HG03060 (cell line): ENCODE data around the gene RNF222.
"Not testable (repeated sequence)": the region's sequence is repeated elsewhere in the genome, so short reads cannot be mapped to it uniquely, and the experiment has no call there.

Source experiments
- ATAC-seq: cut with Tn5 transposase; IDR thresholded peaks from one replicate; pipeline ENCODE4 v1.9.1; 2021; ENCODE audit warnings: low read depth, moderate number of reproducible peaks; ENCODE audit not compliant: unreplicated experiment

RNF222 gene

GRCh38 chr17:8382880-8383142, 14.8 kb downstream of the RNF222 start:
- no peak for ATAC-seq

- no peak for ATAC-seq
Measured at GRCh38 chr17:8382052-8382879, 15.4 kb downstream of the RNF222 start.

DNA sequence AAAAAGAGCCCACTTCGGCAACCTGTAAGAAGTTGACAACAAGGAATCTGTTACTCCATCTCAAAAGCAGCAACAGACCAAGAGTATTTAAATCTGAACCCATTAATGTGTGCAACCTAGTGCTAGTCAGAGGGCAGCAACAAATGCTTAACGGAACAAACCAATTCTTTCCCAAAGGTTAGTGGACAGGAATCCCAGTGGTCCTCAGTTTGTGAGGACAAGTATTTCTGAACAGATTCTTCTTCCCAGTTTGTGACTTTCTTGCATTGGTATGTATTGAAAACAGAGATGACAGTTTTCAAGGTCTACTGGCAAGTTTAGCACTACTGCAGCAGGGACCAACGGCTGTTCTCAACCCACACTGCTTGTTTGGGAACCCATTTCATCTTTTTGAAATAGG, 17.6 kb downstream of the RNF222 start:
- ATAC-seq, result no peak

DNA sequence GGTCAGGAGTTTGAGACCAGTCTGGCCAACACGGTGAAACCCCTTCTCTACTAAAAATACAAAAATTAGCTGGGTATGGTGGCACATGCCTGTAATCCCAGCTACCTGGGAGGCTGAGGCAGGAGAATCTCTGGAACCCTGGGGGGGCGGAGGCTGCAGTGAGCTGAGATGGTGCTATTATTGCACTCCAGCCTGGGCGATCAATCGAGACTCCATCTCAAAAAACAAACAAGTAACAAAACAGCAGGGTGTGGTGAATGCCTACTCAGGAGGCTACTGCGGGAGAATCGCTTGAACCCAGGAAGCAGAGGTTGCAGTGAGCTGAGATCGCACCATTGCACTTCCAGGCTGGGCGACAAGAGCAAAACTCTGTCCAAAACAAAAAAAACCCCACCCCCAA, 19.5 kb downstream of the RNF222 start:
- not testable (repeated sequence) for ATAC-seq

DNA sequence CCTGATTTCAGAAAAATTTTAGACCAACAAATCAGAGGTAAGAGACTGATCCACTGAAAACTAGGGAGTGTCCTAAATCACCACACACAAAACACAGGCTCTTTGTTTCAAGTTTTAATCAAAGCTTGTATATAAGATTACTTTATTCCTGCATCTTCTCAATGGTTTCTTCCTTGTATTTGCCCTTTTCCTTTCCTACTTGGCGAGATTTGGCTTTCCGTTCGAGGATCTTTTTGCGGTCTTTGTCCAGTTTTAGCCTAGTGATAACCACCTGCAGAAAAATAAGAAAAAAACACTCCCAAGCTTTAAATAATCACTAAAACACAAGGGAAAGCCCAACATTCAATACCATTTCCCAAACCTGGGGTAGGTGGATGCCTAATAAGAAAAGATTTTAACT, 20.2 kb downstream of the RNF222 start:
- ATAC-seq, result no peak

DNA sequence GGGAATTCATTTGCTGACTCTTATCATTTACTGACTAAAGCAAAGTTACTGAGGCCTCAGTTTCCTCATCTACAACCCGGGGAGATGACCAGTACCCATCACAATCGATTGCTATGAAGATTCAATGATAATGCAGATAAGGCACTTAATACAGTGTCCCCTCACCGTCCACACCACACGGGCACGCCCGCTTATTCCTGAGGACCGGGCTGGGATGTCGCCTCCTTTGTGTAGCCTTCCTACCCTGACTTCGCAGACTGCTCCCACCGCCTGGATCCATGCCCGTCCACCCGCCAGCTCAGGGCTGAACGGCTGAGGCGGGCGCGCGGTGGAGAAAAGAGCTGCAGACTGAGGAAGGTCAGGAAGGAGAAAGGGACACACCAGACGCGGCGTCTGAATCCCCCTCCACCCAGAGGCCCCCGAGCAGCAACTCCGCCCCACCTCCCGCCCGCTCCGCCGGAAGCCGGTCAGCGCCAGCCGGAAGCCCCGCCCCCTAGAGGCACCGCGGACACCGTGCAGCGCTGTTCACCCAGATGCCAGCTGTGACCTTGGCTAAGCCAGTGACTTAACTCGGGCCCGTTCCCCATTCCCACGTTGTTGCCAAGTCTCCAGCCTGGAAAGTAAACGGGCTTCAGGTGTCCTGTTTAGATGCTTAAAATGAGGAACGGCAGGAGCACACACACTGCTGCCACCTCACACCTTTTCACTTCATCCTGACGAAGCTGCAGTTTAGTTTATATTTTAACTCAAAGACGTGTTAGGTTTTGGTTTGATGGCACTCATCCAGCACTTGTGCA, 21.2 kb downstream of the RNF222 start, which contains the start of gene KRABD2:
Gene KRABD2 (minus strand): TSS at position 434 of the 797 bp plus-strand sequence.
- ATAC-seq, result no peak

DNA sequence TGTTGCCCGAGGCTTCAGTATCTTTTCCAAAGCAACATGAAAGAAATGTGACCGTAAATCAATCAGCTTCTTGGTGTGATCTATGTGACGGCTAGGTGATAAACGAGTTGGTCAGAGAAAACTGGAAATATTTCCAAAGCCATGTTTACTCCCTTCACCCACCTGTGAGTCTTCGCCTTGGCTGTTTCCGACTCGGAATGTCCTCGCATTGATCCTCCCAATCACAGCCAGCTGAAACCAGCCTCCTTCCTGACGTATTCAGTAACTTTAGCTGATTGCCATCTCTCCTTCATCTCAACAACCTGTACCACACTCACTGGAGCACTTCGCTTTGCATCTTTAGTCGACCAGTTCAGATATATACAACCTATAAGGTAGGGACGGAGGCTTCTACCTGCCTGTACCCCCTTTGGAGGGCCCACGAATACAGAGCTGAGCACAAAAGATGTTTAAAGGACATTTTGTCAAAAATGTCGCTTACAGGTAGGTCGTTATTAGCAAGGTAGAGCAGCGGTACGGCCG, 21.8 kb downstream of the RNF222 start:
- ATAC-seq, result no peak

GRCh38 chr17:8373856-8374255, 23.8 kb downstream of the RNF222 start:
- not testable (repeated sequence) for ATAC-seq

GRCh38 chr17:8372422-8372821, 25.2 kb downstream of the RNF222 start:
- ATAC-seq, result no peak

DNA sequence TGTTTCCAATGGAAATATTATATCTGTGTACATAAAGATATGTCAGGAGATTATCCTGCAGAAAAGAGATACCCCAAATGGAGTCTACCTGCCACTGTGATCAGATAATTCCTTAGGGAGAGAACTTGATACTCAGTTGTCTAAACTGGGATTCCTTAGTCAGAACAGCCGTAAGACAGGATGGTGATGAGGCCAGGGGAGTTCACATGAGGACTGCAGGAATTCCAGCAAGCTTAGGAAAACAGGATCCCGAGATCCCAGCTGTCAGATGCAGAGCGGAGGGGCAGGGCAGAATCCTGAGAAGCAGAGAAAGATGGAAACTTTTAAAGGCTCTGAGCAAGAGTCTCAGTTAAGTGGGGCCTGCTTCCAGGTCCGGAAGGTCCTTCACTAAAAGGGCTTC, 25.8 kb downstream of the RNF222 start:
- no peak for ATAC-seq

- ATAC-seq, result no peak
Measured at GRCh38 chr17:8369944-8370343, 27.7 kb downstream of the RNF222 start.

- ATAC-seq, result no peak
Measured at GRCh38 chr17:8368193-8368592, 29.4 kb downstream of the RNF222 start.

GRCh38 chr17:8366231-8366630, 31.4 kb downstream of the RNF222 start:
- ATAC-seq, result no peak

DNA sequence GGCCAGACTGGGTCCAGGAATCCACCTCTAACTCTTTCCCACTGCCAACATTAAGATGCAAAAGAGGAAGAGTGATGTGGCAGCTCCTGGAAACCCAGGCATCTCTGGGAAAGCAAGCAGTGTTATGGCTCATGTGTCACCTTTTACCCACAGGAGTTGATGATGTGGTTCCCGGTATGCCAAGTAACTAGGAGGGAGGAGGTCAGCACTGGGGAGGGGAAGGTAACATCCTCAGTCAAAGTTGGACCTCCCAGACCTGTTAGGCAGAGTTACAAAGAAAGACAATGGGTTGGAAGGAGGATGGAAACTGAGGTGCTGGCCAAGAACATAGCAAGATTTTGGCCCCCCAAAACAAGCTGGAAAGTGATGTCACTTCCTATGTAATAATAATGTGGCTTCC, 32.5 kb downstream of the RNF222 start:
- no peak for ATAC-seq

GRCh38 chr17:8362651-8363332, 34.8 kb downstream of the RNF222 start:
- ATAC-seq, result no peak

- no peak for ATAC-seq
Measured at GRCh38 chr17:8360751-8361150, 36.9 kb downstream of the RNF222 start.

- ATAC-seq, result no peak
Measured at GRCh38 chr17:8360260-8360659, 37.4 kb downstream of the RNF222 start.

GRCh38 chr17:8359769-8360168, 37.9 kb downstream of the RNF222 start:
- no peak for ATAC-seq

DNA sequence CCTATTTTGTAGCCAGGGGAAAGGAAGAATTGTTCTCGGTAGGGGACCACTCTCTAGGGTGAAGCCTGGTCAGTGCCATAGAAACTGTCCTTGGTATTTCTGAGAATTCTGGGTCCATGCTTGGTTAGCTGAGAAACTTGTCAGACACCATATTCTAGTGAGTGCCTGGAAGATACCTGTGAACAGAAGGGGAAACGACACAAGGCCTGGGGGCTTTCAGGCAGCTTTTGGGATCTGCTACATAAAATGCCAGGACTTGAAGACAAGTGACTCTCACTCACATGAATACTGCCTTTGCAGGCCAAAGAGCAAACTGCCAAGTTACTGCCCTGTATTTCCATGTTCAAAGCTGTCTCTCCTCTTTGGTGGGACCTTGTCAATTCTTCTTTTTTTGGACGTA, 39.7 kb downstream of the RNF222 start:
- ATAC-seq, result no peak

- ATAC-seq, result no peak
Measured at GRCh38 chr17:8354236-8354635, 43.4 kb downstream of the RNF222 start.

DNA sequence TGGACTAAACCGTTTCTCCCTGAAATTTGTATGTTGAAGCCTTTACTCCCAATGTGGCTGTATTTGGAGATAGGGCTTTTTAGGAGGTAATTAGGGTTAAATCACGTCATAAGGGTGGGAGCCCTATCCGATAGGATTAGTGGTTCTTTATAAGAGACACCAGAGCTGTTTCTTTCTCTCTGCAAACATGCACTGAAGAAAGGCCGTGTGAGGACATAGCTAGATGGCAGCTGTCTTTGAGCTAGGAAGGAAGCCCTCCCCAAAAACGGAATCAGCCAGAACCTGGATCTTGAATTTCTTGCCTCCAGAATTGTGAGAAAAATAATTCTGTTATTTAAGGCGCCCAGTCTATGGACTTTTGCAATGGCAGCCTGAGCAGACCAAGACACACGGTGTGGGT, 43.9 kb downstream of the RNF222 start:
- ATAC-seq, result no peak
